Measurements from ENCODE around the gene SRMS.

DNA sequence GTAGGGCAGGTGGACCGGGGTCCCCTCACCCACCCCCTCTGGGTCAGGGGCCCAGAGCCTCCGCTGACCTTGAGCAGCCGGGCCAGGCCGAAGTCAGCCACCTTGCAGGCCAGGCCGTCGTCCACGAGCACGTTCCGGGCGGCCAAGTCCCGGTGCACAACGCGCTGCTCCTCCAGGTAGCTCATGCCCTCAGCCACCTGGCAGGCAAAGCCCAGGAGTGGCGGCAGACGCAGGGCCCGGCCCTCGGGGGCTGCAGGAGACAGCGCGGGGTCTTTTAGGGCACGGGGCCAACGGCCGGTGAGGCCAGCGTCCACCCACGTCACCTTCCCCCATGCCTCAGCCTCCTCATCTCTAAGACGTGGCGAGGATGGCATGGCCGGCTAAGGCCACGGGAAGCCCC, 6.2 kb downstream of the SRMS start:
- TF ChIP-seq CTCF (IDR thresholded peaks at IDR 0.05) (no peak), EP300 (IDR thresholded peaks at IDR 0.05) (no peak)

Data from gastroesophageal sphincter (tissue), 3 donors.